ENCODE data around the gene FARSB.

The FARSB gene

GRCh38 chr2:222668494-222669154 is 12.7 kb upstream of the FARSB start:
- Histone ChIP-seq H2AK5ac (ENCODE audit: low read length, severe bottlenecking) (no peak overlapping the region), H3K4me2 (ENCODE audit: low read length, poor library complexity, severe bottlenecking) (no peak overlapping the region), H2BK5ac (ENCODE audit: low read depth, low read length, poor library complexity, severe bottlenecking) (no peak overlapping the region), H3K79me1 (replicated peaks; ENCODE audit: low read length, poor library complexity, severe bottlenecking) (no peaks in the 10 kb centered on the region), H3K36me3 (ENCODE audit: control insufficient read depth in 1 of 2, insufficient read depth in 2 of 2, low read depth in 1 of 2, low read length in 2 of 2) (no peaks in the 10 kb centered on the region), H2BK15ac (ENCODE audit: low read depth, poor library complexity, severe bottlenecking) (no peak overlapping the region), H3K18ac (ENCODE audit: low read depth in 1 of 2, low read length in 2 of 2) (no peak overlapping the region), H2BK12ac (ENCODE audit: low read length in 2 of 2) (no peak overlapping the region), H2BK120ac (ENCODE audit: low read depth, low read length) (no peak overlapping the region), H3K27ac (ENCODE audit: low read length, poor library complexity, severe bottlenecking) (no peak overlapping the region), H4K8ac (ENCODE audit: low read length) (no peak overlapping the region), H4K91ac (ENCODE audit: low read length) (no peak overlapping the region), H2AFZ (ENCODE audit: low read depth, low read length) (no peak overlapping the region), H3K4me1 (ENCODE audit: control insufficient read depth, insufficient read depth, low read depth, low read length) (peaks cover 9% of the 10 kb centered on the region), H3K4me3 (ENCODE audit: insufficient read depth in 1 of 2, low read depth in 1 of 2, low read length in 2 of 2) (no peak overlapping the region), H3K9ac (ENCODE audit: low read length) (no peak overlapping the region), H3K4ac (ENCODE audit: low read depth in 1 of 2, low read length in 2 of 2) (no peak overlapping the region), H3K14ac (ENCODE audit: low read length in 2 of 2) (no peak overlapping the region), H3K27me3 (ENCODE audit: control insufficient read depth in 1 of 2, insufficient read depth in 1 of 2, low read length in 2 of 2) (peaks cover 18 to 24% of the 10 kb centered on the region in 2 experiments), H3K9me3 (ENCODE audit: control insufficient read depth, low read length) (no peaks in the 10 kb centered on the region), H3K23ac (ENCODE audit: low read length in 2 of 2) (no peak overlapping the region)
- WGBS: 95% methylated on average over 3 of the region's 3 CpGs
- DNase-seq: no peak

GRCh38 chr2:222663479-222663878 is 7.6 kb upstream of the FARSB start:
- Histone ChIP-seq H3K27ac (ENCODE audit: low read length, poor library complexity, severe bottlenecking) (no peak overlapping the region), H3K18ac (ENCODE audit: low read depth in 1 of 2, low read length in 2 of 2) (no peak overlapping the region)

GRCh38 chr2:222656526-222657446 is 894 bp upstream of the FARSB start:
- Histone ChIP-seq H3K4ac (ENCODE audit: low read depth in 1 of 2, low read length in 2 of 2) (no peak overlapping the region), H2BK15ac (ENCODE audit: low read depth, poor library complexity, severe bottlenecking) (no peak overlapping the region), H3K14ac (ENCODE audit: low read length in 2 of 2) (no peak overlapping the region), H3K36me3 (ENCODE audit: control insufficient read depth in 1 of 2, insufficient read depth in 2 of 2, low read depth in 1 of 2, low read length in 2 of 2) (no peaks in the 10 kb centered on the region), H3K9me3 (ENCODE audit: control insufficient read depth, low read length) (no peaks in the 10 kb centered on the region), H3K9ac (ENCODE audit: low read length) (peak overlapping the region; percentile 99), H3K18ac (ENCODE audit: low read depth in 1 of 2, low read length in 2 of 2) (peak overlapping the region; percentile 8 to 38), H2BK5ac (ENCODE audit: low read depth, low read length, poor library complexity, severe bottlenecking) (no peak overlapping the region), H3K27me3 (ENCODE audit: control insufficient read depth in 1 of 2, insufficient read depth in 1 of 2, low read length in 2 of 2) (no peaks in the 10 kb centered on the region), H3K4me1 (ENCODE audit: control insufficient read depth, insufficient read depth, low read depth, low read length) (peaks cover 6% of the 10 kb centered on the region), H3K4me2 (ENCODE audit: low read length, poor library complexity, severe bottlenecking) (peak overlapping the region; percentile 77), H4K8ac (ENCODE audit: low read length) (no peak overlapping the region), H2AFZ (ENCODE audit: low read depth, low read length) (no peak overlapping the region), H3K79me1 (replicated peaks; ENCODE audit: low read length, poor library complexity, severe bottlenecking) (peaks cover 9% of the 10 kb centered on the region), H2AK5ac (ENCODE audit: low read length, severe bottlenecking) (no peak overlapping the region), H3K23ac (ENCODE audit: low read length in 2 of 2) (no peak overlapping the region), H4K91ac (ENCODE audit: low read length) (no peak overlapping the region), H3K4me3 (ENCODE audit: insufficient read depth in 1 of 2, low read depth in 1 of 2, low read length in 2 of 2) (peak overlapping the region; percentile 48 to 98), H2BK12ac (ENCODE audit: low read length in 2 of 2) (no peak overlapping the region), H3K27ac (ENCODE audit: low read length, poor library complexity, severe bottlenecking) (no peak overlapping the region), H2BK120ac (ENCODE audit: low read depth, low read length) (no peak overlapping the region)
- 51% methylated on average over 5 of the region's 13 CpGs for WGBS
- no peak for DNase-seq

More at GRCh38 chr2:222663479-222663878, 7.6 kb upstream of the FARSB start:
- whole genome bisulfite sequencing: 95% methylated on average over 2 of the region's 3 CpGs
- H3K9me3 ChIP-seq (ENCODE audit: control insufficient read depth, low read length): no peaks in the 10 kb centered on the region
- no peak overlapping the region for H3K23ac ChIP-seq (ENCODE audit: low read length in 2 of 2)
- no peak overlapping the region for H3K9ac ChIP-seq (ENCODE audit: low read length)
- no peak for DNase-seq
- H2BK15ac ChIP-seq (ENCODE audit: low read depth, poor library complexity, severe bottlenecking): no peak overlapping the region
- H4K8ac ChIP-seq (ENCODE audit: low read length): no peak overlapping the region
- H2AFZ ChIP-seq (ENCODE audit: low read depth, low read length): no peak overlapping the region
- no peak overlapping the region for H2BK5ac ChIP-seq (ENCODE audit: low read depth, low read length, poor library complexity, severe bottlenecking)
- no peak overlapping the region for H2AK5ac ChIP-seq (ENCODE audit: low read length, severe bottlenecking)
- no peak overlapping the region for H3K4ac ChIP-seq (ENCODE audit: low read depth in 1 of 2, low read length in 2 of 2)
- no peak overlapping the region for H3K4me3 ChIP-seq (ENCODE audit: insufficient read depth in 1 of 2, low read depth in 1 of 2, low read length in 2 of 2)
- H3K14ac ChIP-seq (ENCODE audit: low read length in 2 of 2): no peak overlapping the region
- H4K91ac ChIP-seq (ENCODE audit: low read length): no peak overlapping the region
- no peaks in the 10 kb centered on the region for H3K4me1 ChIP-seq (ENCODE audit: control insufficient read depth, insufficient read depth, low read depth, low read length)
- no peaks in the 10 kb centered on the region for H3K27me3 ChIP-seq (ENCODE audit: control insufficient read depth in 1 of 2, insufficient read depth in 1 of 2, low read length in 2 of 2)
- no peak overlapping the region for H2BK12ac ChIP-seq (ENCODE audit: low read length in 2 of 2)
- no peak overlapping the region for H3K4me2 ChIP-seq (ENCODE audit: low read length, poor library complexity, severe bottlenecking)
- no peaks in the 10 kb centered on the region for H3K36me3 ChIP-seq (ENCODE audit: control insufficient read depth in 1 of 2, insufficient read depth in 2 of 2, low read depth in 1 of 2, low read length in 2 of 2)
- H2BK120ac ChIP-seq (ENCODE audit: low read depth, low read length): no peak overlapping the region
- no peaks in the 10 kb centered on the region for H3K79me1 ChIP-seq (replicated peaks; ENCODE audit: low read length, poor library complexity, severe bottlenecking)

- Histone ChIP-seq H3K4me2 (ENCODE audit: low read length, poor library complexity, severe bottlenecking) (no peak overlapping the region), H2BK12ac (ENCODE audit: low read length in 2 of 2) (no peak overlapping the region), H4K8ac (ENCODE audit: low read length) (no peak overlapping the region), H3K4me3 (ENCODE audit: insufficient read depth in 1 of 2, low read depth in 1 of 2, low read length in 2 of 2) (no peak overlapping the region), H3K4me1 (ENCODE audit: control insufficient read depth, insufficient read depth, low read depth, low read length) (peaks cover 6% of the 10 kb centered on the region), H2AK5ac (ENCODE audit: low read length, severe bottlenecking) (no peak overlapping the region), H3K23ac (ENCODE audit: low read length in 2 of 2) (no peak overlapping the region), H2AFZ (ENCODE audit: low read depth, low read length) (no peak overlapping the region), H3K79me1 (replicated peaks; ENCODE audit: low read length, poor library complexity, severe bottlenecking) (peaks cover 17% of the 10 kb centered on the region), H3K27me3 (ENCODE audit: control insufficient read depth in 1 of 2, insufficient read depth in 1 of 2, low read length in 2 of 2) (no peaks in the 10 kb centered on the region), H3K18ac (ENCODE audit: low read depth in 1 of 2, low read length in 2 of 2) (no peak overlapping the region), H3K9ac (ENCODE audit: low read length) (no peak overlapping the region), H3K9me3 (ENCODE audit: control insufficient read depth, low read length) (no peaks in the 10 kb centered on the region), H3K4ac (ENCODE audit: low read depth in 1 of 2, low read length in 2 of 2) (no peak overlapping the region), H2BK15ac (ENCODE audit: low read depth, poor library complexity, severe bottlenecking) (no peak overlapping the region), H4K91ac (ENCODE audit: low read length) (no peak overlapping the region), H2BK5ac (ENCODE audit: low read depth, low read length, poor library complexity, severe bottlenecking) (no peak overlapping the region), H3K14ac (ENCODE audit: low read length in 2 of 2) (no peak overlapping the region), H3K36me3 (ENCODE audit: control insufficient read depth in 1 of 2, insufficient read depth in 2 of 2, low read depth in 1 of 2, low read length in 2 of 2) (peaks cover 0 to 3% of the 10 kb centered on the region in 2 experiments), H2BK120ac (ENCODE audit: low read depth, low read length) (no peak overlapping the region), H3K27ac (ENCODE audit: low read length, poor library complexity, severe bottlenecking) (no peak overlapping the region)
- DNase-seq: no peak
Observed at GRCh38 chr2:222653280-222653679, 2.6 kb downstream of the FARSB start.
